Fibroblast of the aortic adventitia (primary cell): ENCODE results near the gene CCND2. TPM values are rescaled to one million over a fixed set of nuclear protein-coding genes. Genes with fewer than 3 reads are reported as not detected.

Source experiments
- DNase-seq: peaks from one replicate; pipeline ENCODE4 v3.0.0-alpha.2; 2010; ENCODE audit warnings: low read depth
- H3K4me3 ChIP-seq: 2 replicates; pipeline ENCODE4 v1.5.1; 2011; ENCODE audit warnings: low read depth, mild to moderate bottlenecking, control low read depth, low read length, moderate library complexity
- total RNA-seq: library from RNA; depleted of rRNA; stranded (reverse); fragments of >200 nt; gene quantifications from 2 replicates; pipeline ENCODE4 v1.2.3, GENCODE V29; 2012; ENCODE audit warnings: low replicate concordance
- TF ChIP-seq, protein P1 (sequence below): IDR thresholded peaks from 2 replicates; pipeline ENCODE4 v1.5.1; 2011; ENCODE audit warnings: mild to moderate bottlenecking, low read length, control low read depth, inconsistent platforms; ENCODE audit not compliant: insufficient read depth

CCND2 gene
- total RNA-seq, 1 donor: 22.5 TPM

DNA sequence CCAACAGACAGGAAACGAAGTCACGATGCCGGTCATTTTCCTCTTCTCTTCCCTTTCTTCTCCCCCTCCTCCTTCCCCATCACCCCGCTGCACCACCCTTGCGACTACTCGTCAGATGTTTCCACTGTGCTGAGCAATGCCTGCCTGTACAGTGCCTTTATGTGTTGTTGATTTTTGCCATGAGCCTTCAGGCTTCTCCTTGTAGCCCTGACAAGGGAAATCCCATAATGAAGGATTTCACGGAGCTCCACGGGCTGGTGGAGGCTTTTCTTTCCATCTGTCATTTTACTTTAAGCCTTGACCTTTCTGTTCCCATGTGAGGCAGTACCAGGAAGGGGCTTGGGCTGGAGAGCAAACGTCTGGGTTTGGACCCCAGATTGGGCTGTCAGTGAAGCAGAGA, 28.7 kb upstream of the CCND2 start:
- TF ChIP-seq, protein P1, sequence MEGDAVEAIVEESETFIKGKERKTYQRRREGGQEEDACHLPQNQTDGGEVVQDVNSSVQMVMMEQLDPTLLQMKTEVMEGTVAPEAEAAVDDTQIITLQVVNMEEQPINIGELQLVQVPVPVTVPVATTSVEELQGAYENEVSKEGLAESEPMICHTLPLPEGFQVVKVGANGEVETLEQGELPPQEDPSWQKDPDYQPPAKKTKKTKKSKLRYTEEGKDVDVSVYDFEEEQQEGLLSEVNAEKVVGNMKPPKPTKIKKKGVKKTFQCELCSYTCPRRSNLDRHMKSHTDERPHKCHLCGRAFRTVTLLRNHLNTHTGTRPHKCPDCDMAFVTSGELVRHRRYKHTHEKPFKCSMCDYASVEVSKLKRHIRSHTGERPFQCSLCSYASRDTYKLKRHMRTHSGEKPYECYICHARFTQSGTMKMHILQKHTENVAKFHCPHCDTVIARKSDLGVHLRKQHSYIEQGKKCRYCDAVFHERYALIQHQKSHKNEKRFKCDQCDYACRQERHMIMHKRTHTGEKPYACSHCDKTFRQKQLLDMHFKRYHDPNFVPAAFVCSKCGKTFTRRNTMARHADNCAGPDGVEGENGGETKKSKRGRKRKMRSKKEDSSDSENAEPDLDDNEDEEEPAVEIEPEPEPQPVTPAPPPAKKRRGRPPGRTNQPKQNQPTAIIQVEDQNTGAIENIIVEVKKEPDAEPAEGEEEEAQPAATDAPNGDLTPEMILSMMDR: no peak
- H3K4me3 ChIP-seq: no peak overlapping the region
- no peak for DNase-seq

DNA sequence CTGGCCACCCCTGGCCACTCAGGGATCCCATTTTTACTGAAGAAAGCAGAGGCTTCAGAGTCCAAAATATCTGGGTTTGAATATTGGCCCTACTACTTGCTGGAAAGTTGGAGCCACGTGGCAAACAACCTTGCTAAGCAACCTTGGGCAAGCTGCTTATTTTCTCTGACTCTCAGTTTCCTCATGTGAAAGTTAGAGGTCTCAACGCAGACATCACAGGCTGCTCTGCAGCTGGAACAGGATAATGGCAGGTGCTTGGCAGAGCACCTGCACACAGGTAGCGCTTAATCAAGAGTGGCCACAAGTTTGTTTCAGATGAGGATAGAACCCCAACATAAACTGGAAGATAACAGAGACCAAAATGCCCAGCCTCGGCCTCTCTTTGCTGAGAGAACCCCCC, 28.1 kb upstream of the CCND2 start:
- no peak overlapping the region for H3K4me3 ChIP-seq
- TF ChIP-seq, protein P1: no peak
- DNase-seq: no peak

DNA sequence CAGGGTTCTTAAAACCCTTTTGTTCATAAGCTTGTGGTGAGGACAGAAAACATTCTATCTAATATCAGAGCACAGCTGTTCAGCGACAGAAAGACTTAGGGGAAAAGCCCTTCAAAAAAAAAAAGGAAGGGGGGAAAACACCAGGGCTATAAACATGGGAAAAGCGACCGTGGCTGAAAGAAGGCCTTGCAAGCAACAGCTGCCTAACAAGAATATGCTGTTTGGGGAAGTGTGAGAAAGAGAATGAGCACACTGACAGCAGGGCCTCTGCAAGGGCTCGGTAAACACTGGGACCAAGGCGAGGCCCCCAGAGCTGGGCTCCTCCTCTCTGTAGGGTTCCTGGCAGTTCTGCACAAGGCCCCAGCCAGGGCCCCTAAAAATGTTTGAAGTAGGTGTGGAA, 27.4 kb upstream of the CCND2 start:
- DNase-seq: no peak
- TF ChIP-seq, protein P1: no peak
- H3K4me3 ChIP-seq: no peak overlapping the region

DNA sequence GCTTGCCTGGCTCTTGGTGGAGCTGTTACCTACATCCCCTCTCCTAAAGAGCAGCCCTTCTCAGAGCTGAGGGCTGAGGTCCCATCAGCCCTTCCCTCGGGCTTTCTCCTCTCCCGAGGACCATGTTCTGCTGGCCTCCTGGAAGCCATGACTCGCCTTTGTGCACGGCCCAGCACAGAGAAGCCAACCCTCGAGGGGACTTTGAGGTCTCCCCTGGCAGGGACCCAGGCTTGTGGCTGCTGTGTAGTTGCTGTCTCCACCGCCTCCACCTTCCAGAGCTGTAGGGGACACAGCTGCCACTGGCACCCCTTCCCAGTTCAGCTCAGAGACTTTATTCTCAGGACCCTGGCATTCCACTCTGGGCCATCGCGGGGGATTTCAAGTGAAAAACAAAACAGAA, 22.9 kb upstream of the CCND2 start:
- no peak for DNase-seq
- no peak overlapping the region for H3K4me3 ChIP-seq
- TF ChIP-seq, protein P1: no peak

DNA sequence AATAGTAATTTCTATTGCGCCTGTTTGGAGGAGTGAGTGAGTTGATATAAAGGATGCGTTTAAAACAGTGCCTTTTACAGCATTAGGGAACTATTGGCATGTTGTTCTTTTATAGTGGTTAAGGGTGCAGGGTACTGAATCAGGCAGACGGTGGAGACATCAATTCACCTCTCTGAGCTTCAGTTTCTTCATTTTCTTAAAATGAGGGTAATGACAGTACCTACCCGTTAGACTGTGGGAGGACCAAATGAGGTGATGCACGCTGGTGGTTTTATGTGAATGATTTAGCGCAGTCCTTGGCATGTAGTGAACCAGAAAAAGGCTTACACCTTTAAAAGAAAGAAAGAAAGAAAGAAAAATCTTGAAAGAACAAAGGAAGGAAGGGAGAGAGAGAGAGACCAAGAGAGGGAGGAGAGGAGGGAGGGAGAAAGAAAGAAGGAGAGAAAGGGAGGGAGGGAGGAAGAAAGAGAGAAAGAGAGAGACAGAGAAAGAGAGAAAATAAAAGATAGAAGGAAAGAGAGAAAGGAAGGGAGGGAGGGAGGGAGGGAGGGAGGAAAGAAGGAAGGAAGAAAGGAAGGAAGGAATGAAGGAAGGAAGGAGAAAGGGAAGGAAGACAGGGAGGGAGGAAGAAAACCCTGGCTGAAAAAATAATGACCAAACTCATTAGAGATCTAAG, 22.2 kb upstream of the CCND2 start:
- TF ChIP-seq, protein P1: no peak
- DNase-seq: no peak
- no peak overlapping the region for H3K4me3 ChIP-seq

DNA sequence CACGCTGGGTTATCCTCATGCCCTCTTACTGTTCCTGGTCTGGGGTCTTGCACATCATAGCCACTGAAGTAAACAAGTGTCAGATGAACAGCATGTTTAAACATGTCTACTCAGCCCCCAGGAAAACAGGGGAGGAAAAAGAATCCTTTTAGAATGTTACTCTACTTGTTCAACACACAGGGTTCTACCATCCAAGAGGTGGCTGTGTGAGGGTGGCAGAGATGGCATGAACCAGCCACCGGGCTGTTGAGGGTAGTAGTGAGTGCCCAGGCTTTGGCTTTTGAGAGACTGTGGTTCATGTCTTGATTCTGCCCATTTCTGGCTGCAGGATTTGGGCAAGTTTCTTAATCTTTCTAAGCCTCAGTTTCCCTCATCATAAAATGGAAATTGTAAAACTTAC, 21.6 kb upstream of the CCND2 start:
- TF ChIP-seq, protein P1: no peak
- no peak overlapping the region for H3K4me3 ChIP-seq
- DNase-seq: no peak

DNA sequence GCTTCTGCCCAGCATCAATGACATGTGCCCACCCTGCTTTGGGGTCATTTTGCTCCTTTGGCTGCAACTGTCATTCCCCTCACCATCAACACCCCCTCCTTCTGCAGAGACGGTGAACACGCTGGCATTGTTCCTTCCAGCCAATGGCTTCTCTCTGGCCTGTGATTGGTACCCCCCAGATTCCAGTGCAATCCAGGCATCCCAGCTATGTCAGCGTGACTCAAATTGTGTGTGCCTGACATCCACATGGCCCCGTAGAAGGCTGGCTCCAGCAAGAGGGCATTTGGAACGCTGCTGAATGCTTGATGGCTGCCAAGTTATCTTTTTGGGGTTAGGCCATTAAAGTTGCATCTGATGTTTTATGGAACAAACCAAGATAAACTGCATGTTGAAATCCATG, 21.0 kb upstream of the CCND2 start:
- TF ChIP-seq, protein P1: no peak
- no peak for DNase-seq
- H3K4me3 ChIP-seq: no peak overlapping the region
